ENCODE data around the gene L3MBTL4.

DNA sequence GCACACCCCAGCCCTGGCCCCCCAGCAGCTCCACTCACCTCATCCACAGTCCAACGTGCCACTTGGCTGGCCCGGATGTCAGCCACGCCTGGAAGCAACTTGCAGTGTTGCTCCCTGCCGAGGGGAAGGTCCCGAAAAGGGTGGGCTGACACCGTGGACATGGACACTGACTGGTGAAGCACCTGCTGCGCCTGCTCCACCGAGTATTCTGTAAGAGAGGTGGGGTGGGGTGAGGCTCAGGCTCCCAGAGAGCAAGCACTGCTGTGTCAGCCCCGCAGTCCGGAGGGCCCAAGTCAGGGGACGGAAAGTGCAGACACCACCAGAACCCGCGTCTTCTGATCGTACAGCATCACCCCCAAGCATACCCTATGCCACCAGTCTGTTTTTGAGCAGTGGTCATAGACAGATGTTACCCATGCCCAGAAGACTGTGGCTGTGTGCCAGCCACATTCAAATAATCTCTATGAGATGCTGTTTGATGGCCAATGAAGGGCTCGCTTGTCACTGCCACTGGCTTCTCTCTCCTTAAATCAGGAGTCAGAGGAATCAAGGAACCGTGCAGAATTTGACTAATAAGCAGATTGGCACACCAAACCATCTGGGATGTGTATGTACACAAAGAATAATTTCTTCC, 445.2 kb downstream of the L3MBTL4 start:
- TF ChIP-seq POLR2A (IDR thresholded peaks at IDR 0.05; ENCODE audit: low read depth, low read length) (no peak), TAF1 (IDR thresholded peaks at IDR 0.05; ENCODE audit: borderline replicate concordance, low read depth, low read length) (no peak)

All from GM12892 (cell line).